ENCODE measurements around the gene ZFAND3. TPM values are rescaled to one million over a fixed set of nuclear protein-coding genes. Genes with fewer than 3 reads are reported as not detected.

Gene ZFAND3
- total and polyA plus RNA-seq, 2 experiments from 2014 or later: 16.9 to 28.2 TPM

GRCh38 chr6:38018755-38019165, 199.2 kb downstream of the ZFAND3 start:
- peaks cover 3% of the 10 kb centered on the region; the same call in 1 of the 3 replicates for H3K9me3 Mint-ChIP-seq
- H3K36me3 Mint-ChIP-seq (ENCODE audit: low read depth): peaks cover under 1% of the 10 kb centered on the region; the same call in 1 of the 3 replicates
- no peak overlapping the region for H2AFZ ChIP-seq
- no peak for DNase-seq (ENCODE audit: low spot score)
- H3K4me2 ChIP-seq: no peak overlapping the region
- no peaks in the 10 kb centered on the region for H3K36me3 ChIP-seq (ENCODE audit: insufficient read depth)
- no peaks in the 10 kb centered on the region for H3K9me2 ChIP-seq (ENCODE audit: insufficient read depth)
- H3K27me3 ChIP-seq (ENCODE audit: insufficient read depth): no peaks in the 10 kb centered on the region
- H3F3A ChIP-seq (replicated peaks; ENCODE audit: low read depth): no peaks in the 10 kb centered on the region
- no peak overlapping the region for H3K27ac ChIP-seq (ENCODE audit: low read depth)
- peak; percentile 52 to 57 for TF ChIP-seq CTCF (conservative IDR thresholded peaks at IDR 0.05; ENCODE audit: low read depth in 2 of 2)
- no peak for TF ChIP-seq REST (IDR thresholded peaks at IDR 0.05; ENCODE audit: unreplicated experiment)
- H3K4me3 Mint-ChIP-seq: no peak overlapping the region
- no peaks in the 10 kb centered on the region for H3K4me1 ChIP-seq (ENCODE audit: insufficient read depth)
- no peak overlapping the region for H3K27ac Mint-ChIP-seq
- H3K27me3 Mint-ChIP-seq (ENCODE audit: insufficient read depth, low read depth, poor library complexity): no peaks in the 10 kb centered on the region
- H3K4me1 Mint-ChIP-seq: peaks cover 10% of the 10 kb centered on the region; the same call in 2 of the 3 replicates
- peaks cover 26% of the 10 kb centered on the region for H3K79me2 ChIP-seq (replicated peaks; ENCODE audit: insufficient read depth)
- peaks cover 27% of the 10 kb centered on the region; the same call in 1 of the 2 replicates for H4K20me1 ChIP-seq (replicated peaks; ENCODE audit: insufficient read depth)
- no peak overlapping the region for H3K4me3 ChIP-seq
- no peak for ATAC-seq

- Histone ChIP-seq H3K9me2 (ENCODE audit: insufficient read depth) (no peaks in the 10 kb centered on the region), H3K4me1 (ENCODE audit: insufficient read depth) (no peaks in the 10 kb centered on the region), H4K20me1 (replicated peaks; ENCODE audit: insufficient read depth) (peaks cover 16% of the 10 kb centered on the region; the same call in 1 of the 2 replicates), H3K36me3 (ENCODE audit: insufficient read depth) (no peaks in the 10 kb centered on the region), H3K27me3 (ENCODE audit: insufficient read depth) (no peaks in the 10 kb centered on the region), H3K79me2 (replicated peaks; ENCODE audit: insufficient read depth) (peaks cover 27% of the 10 kb centered on the region; the same call in 1 of the 2 replicates), H3F3A (replicated peaks; ENCODE audit: low read depth) (no peaks in the 10 kb centered on the region), H2AFZ (no peak overlapping the region), H3K4me3 (no peak overlapping the region), H3K4me2 (no peak overlapping the region), H3K27ac (ENCODE audit: low read depth) (no peak overlapping the region)
- no peak overlapping the region for H3K27ac Mint-ChIP-seq
- H3K9me3 Mint-ChIP-seq: peaks cover 14% of the 10 kb centered on the region
- H3K4me1 Mint-ChIP-seq: peaks cover 10% of the 10 kb centered on the region; the same call in 2 of the 3 replicates
- peaks cover 14% of the 10 kb centered on the region; the same call in 2 of the 3 replicates for H3K36me3 Mint-ChIP-seq (ENCODE audit: low read depth)
- no peak overlapping the region for H3K4me3 Mint-ChIP-seq
- TF ChIP-seq, protein P1, sequence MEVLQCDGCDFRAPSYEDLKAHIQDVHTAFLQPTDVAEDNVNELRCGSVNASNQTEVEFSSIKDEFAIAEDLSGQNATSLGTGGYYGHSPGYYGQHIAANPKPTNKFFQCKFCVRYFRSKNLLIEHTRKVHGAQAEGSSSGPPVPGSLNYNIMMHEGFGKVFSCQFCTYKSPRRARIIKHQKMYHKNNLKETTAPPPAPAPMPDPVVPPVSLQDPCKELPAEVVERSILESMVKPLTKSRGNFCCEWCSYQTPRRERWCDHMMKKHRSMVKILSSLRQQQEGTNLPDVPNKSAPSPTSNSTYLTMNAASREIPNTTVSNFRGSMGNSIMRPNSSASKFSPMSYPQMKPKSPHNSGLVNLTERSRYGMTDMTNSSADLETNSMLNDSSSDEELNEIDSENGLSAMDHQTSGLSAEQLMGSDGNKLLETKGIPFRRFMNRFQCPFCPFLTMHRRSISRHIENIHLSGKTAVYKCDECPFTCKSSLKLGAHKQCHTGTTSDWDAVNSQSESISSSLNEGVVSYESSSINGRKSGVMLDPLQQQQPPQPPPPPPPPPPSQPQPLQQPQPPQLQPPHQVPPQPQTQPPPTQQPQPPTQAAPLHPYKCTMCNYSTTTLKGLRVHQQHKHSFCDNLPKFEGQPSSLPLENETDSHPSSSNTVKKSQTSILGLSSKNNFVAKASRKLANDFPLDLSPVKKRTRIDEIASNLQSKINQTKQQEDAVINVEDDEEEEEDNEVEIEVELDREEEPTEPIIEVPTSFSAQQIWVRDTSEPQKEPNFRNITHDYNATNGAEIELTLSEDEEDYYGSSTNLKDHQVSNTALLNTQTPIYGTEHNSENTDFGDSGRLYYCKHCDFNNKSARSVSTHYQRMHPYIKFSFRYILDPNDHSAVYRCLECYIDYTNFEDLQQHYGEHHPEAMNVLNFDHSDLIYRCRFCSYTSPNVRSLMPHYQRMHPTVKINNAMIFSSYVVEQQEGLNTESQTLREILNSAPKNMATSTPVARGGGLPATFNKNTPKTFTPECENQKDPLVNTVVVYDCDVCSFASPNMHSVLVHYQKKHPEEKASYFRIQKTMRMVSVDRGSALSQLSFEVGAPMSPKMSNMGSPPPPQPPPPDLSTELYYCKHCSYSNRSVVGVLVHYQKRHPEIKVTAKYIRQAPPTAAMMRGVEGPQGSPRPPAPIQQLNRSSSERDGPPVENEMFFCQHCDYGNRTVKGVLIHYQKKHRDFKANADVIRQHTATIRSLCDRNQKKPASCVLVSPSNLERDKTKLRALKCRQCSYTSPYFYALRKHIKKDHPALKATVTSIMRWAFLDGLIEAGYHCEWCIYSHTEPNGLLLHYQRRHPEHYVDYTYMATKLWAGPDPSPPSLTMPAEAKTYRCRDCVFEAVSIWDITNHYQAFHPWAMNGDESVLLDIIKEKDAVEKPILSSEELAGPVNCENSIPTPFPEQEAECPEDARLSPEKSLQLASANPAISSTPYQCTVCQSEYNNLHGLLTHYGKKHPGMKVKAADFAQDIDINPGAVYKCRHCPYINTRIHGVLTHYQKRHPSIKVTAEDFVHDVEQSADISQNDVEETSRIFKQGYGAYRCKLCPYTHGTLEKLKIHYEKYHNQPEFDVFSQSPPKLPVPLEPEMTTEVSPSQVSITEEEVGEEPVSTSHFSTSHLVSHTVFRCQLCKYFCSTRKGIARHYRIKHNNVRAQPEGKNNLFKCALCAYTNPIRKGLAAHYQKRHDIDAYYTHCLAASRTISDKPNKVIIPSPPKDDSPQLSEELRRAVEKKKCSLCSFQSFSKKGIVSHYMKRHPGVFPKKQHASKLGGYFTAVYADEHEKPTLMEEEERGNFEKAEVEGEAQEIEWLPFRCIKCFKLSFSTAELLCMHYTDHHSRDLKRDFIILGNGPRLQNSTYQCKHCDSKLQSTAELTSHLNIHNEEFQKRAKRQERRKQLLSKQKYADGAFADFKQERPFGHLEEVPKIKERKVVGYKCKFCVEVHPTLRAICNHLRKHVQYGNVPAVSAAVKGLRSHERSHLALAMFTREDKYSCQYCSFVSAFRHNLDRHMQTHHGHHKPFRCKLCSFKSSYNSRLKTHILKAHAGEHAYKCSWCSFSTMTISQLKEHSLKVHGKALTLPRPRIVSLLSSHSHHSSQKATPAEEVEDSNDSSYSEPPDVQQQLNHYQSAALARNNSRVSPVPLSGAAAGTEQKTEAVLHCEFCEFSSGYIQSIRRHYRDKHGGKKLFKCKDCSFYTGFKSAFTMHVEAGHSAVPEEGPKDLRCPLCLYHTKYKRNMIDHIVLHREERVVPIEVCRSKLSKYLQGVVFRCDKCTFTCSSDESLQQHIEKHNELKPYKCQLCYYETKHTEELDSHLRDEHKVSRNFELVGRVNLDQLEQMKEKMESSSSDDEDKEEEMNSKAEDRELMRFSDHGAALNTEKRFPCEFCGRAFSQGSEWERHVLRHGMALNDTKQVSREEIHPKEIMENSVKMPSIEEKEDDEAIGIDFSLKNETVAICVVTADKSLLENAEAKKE (CRISPR knock-in tag; IDR thresholded peaks at IDR 0.05): no peak
- no peak for TF ChIP-seq ZNF114 (CRISPR knock-in tag; IDR thresholded peaks at IDR 0.05)
- H3K27me3 Mint-ChIP-seq (ENCODE audit: insufficient read depth, low read depth, poor library complexity): peaks cover 2% of the 10 kb centered on the region
- no peak for DNase-seq (ENCODE audit: low spot score)
- ATAC-seq: no peak
Measured at GRCh38 chr6:38020593-38020992, 201.1 kb downstream of the ZFAND3 start.

All from GM23338 (cell line).